Epithelial cell of esophagus (primary cell): Measurements from ENCODE around the gene ARID3A.

Experiments
- DNase-seq: peaks from one replicate; pipeline ENCODE4 v3.0.0; 2010; ENCODE audit warnings: low read depth
- H3K4me3 ChIP-seq: 2 replicates; pipeline ENCODE4 v1.5.1; 2011; ENCODE audit warnings: mild to moderate bottlenecking, low read length, control low read depth
- TF ChIP-seq, protein P1 (sequence below): IDR thresholded peaks from 2 replicates; pipeline ENCODE4 v1.5.1; 2011; ENCODE audit warnings: low read depth, mild to moderate bottlenecking, low read length, control low read depth, inconsistent platforms; ENCODE audit not compliant: insufficient read depth; ENCODE audit errors: missing control alignments

Gene ARID3A

GRCh38 chr19:916645-917322 is 9.1 kb upstream of the ARID3A start:
- H3K4me3 ChIP-seq, result no peak overlapping the region
- TF ChIP-seq, protein P1, sequence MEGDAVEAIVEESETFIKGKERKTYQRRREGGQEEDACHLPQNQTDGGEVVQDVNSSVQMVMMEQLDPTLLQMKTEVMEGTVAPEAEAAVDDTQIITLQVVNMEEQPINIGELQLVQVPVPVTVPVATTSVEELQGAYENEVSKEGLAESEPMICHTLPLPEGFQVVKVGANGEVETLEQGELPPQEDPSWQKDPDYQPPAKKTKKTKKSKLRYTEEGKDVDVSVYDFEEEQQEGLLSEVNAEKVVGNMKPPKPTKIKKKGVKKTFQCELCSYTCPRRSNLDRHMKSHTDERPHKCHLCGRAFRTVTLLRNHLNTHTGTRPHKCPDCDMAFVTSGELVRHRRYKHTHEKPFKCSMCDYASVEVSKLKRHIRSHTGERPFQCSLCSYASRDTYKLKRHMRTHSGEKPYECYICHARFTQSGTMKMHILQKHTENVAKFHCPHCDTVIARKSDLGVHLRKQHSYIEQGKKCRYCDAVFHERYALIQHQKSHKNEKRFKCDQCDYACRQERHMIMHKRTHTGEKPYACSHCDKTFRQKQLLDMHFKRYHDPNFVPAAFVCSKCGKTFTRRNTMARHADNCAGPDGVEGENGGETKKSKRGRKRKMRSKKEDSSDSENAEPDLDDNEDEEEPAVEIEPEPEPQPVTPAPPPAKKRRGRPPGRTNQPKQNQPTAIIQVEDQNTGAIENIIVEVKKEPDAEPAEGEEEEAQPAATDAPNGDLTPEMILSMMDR, result no peak
- no peak for DNase-seq

DNA sequence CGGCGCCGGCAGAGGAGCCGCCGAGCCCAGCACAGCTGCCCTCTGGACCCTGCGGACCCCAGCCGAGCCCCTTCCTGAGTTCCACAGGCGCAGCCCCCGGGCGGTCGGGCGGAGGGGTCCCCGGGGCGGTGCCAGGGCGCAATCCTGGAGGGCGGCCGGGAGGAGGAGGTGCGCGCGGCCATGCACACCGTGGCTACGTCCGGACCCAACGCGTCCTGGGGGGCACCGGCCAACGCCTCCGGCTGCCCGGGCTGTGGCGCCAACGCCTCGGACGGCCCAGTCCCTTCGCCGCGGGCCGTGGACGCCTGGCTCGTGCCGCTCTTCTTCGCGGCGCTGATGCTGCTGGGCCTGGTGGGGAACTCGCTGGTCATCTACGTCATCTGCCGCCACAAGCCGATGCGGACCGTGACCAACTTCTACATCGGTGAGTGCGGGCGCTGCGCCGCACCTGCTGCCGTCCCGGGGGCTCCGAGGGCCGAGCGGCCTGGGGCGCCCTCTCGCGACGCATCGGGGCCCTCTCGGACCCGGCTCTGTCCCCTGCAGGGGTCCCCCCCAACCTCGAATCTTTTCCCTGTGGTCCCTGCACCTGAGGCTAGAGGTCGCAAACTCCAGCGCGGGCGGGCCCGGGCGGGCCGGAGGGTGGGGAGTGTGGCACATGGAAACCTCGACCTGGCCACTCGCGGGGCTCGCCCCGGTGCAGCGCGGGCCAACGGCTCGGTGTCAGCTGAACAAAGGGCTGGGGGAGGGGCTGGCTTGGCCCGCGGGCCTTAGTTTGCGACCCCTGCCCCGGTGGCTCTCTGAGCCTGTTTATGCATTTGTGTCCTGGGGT is 8.3 kb upstream of the ARID3A start, which contains the start of gene KISS1R:
TSS of gene KISS1R (plus strand) at position 11 of the 829 bp plus-strand sequence. CDS start at position 181, 170 bp downstream.
- TF ChIP-seq, protein P1, result peak; percentile 22
- DNase-seq, result peak; percentile 37
- no peak within 1 kb of the TSS for H3K4me3 ChIP-seq

DNA sequence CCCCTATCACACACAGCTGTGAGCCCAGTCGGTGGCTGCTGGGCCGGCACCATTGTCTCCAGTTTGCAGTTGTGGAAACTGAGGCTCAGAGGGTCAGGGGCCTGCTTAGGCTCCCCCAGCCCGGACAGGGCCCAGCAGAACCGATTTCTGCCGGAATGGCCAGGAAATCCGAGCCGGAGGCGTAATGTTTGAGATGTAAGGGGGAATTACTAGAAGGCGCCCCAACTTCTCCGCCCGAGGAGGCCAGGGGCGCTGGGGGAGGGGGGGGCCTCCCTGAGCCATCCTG is 7.7 kb upstream of the ARID3A start:
- H3K4me3 ChIP-seq, result no peak overlapping the region
- TF ChIP-seq, protein P1, result no peak
- no peak for DNase-seq

DNA sequence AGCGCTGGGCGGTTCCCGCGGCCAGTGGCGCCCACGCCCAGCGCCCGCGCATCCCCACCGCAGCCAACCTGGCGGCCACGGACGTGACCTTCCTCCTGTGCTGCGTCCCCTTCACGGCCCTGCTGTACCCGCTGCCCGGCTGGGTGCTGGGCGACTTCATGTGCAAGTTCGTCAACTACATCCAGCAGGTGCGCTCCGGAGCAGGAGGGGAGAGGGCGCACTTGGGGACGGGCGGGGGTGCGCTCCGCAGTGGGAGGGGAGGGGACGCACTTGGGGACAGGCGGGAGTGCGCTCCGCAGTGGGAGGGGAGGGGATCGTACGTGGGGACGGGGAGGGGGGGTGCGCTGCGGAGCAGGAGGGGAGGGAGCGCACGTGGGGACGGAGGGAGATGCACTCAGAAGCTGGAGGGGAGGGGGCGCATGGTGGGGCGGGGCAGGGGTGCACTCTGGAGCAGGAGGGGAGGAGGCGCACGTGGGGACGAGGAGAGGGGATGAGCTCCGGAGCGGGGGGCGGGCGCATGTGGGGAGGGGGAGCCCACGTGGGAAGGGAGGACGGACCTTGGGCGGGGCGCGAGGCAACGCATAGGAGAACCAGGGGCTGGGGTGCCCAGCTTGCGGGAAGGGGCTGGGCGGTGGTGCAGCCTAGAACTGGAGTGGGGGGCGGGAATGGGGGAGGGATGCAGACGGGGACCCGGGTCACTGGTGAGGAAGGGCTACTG is 7.2 kb upstream of the ARID3A start:
- no peak overlapping the region for H3K4me3 ChIP-seq
- DNase-seq, result no peak
- TF ChIP-seq, protein P1, result no peak

DNA sequence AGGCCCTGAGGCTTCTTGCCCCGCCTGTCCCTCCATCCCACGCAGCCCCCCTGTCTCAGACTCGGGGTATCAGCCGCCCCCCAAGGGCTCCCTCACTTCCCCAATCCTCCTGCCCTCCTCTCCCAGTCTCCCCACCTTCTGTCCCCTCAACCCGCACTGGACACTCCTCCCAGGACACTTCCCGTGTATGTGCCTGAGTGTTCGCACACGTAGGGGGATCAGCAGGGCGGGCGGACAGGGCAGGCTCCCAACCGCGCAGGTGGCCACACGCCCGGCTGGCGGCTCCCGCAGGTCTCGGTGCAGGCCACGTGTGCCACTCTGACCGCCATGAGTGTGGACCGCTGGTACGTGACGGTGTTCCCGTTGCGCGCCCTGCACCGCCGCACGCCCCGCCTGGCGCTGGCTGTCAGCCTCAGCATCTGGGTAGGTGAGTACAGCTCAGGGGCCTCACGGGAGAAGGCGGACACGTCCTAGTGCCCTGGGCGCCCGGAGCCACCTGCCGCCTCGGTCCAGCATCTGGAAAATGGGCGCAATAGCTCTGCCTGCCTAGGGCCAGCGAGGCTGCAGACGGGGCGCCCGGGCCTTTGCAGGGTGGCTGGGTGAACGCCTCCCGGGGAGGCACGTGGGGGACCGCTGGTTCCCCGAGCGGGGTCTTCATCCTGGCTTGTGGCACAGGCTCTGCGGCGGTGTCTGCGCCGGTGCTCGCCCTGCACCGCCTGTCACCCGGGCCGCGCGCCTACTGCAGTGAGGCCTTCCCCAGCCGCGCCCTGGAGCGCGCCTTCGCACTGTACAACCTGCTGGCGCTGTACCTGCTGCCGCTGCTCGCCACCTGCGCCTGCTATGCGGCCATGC is 6.4 kb upstream of the ARID3A start:
- TF ChIP-seq, protein P1, result no peak
- peak; percentile 62 for DNase-seq
- H3K4me3 ChIP-seq, result no peak overlapping the region
